Right lobe of liver (tissue), 4 donors: ENCODE measurements around the gene TAF4B.

Experiments
- POLR2A ChIP-seq: fragments of 450-650 bp; IDR thresholded peaks from one replicate; pipeline ENCODE4 v1.6.1; 2017; ENCODE audit warnings: antibody characterized with exemption, mild to moderate bottlenecking
- TF ChIP-seq, protein P1 (sequence below), 4 donors: fragments of 200-600 bp in 3 of 4; fragments of 450-650 bp in 1 of 4; IDR thresholded peaks; one replicate each; pipeline versions ENCODE4 v1.5.1 to v1.8.0; 2016 to 2022; ENCODE audit warnings: antibody characterized with exemption in 4 of 4, mild to moderate bottlenecking in 2 of 4
- donor health status: DM: no; HTN: no; CAD: no.
- donor health status: DM: no; HTN: no; CAD: no.
- donor health status: DM: no; HTN: yes; CAD: no.

DNA sequence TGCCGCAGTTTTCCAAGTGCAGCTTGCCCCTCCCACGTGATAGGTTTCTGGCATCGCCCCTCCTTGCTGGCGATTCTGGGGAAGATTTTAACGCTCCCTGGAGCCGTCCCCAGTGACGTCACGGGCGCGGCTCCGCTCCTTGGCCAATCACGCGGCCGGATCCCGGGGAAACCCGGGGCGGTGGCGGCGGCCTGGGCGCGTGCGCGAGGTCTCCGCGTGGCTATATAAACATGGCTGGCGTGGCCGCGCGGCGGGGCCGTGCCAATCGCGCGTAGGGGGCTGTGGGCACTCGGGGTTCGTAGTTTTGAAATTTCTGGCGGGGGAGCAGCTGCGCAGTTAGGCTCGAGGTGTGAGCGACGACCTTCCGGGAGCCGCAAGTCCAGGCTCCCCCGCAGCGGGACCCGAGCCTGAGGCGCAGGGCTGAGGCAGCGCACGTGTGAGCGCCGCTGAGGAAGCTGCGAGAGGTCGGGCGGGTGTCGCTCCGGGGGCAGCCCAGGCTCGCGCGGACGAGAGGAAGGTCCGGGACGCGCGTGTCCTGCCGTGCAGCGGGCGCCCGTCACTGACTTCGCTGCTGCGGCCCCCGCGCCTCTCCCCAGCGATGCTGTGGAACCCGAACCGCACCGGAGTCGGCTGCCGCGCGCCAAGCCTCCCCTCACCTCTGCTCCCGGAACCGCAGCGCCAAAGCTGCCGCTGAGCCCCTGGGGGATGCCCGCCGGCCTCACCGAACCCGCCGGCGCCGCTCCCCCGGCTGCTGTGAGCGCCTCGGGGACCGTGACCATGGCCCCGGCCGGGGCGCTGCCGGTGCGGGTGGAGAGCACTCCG is at the start of gene TAF4B:
- TF ChIP-seq POLR2A = no peak
- TF ChIP-seq, protein P1, sequence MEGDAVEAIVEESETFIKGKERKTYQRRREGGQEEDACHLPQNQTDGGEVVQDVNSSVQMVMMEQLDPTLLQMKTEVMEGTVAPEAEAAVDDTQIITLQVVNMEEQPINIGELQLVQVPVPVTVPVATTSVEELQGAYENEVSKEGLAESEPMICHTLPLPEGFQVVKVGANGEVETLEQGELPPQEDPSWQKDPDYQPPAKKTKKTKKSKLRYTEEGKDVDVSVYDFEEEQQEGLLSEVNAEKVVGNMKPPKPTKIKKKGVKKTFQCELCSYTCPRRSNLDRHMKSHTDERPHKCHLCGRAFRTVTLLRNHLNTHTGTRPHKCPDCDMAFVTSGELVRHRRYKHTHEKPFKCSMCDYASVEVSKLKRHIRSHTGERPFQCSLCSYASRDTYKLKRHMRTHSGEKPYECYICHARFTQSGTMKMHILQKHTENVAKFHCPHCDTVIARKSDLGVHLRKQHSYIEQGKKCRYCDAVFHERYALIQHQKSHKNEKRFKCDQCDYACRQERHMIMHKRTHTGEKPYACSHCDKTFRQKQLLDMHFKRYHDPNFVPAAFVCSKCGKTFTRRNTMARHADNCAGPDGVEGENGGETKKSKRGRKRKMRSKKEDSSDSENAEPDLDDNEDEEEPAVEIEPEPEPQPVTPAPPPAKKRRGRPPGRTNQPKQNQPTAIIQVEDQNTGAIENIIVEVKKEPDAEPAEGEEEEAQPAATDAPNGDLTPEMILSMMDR (IDR thresholded peaks at IDR 0.05) = no peak
